ENCODE measurements around the gene OAS3. TPM values are rescaled to one million over a fixed set of nuclear protein-coding genes. Genes with fewer than 3 reads are reported as not detected.

Gene OAS3
- total RNA-seq, 1 experiment from 2014 or later = 1.2 TPM

GRCh38 chr12:112936264-112936663, 2.0 kb upstream of the OAS3 start:
- H3K36me3 Mint-ChIP-seq = no peaks in the 10 kb centered on the region

More at GRCh38 chr12:112936264-112936663, 2.0 kb upstream of the OAS3 start:
- no peaks in the 10 kb centered on the region; the same call in 1 of the 2 replicates for H3K9me3 Mint-ChIP-seq
- peaks cover 24% of the 10 kb centered on the region for H3K27me3 Mint-ChIP-seq (ENCODE audit: low read depth)
- ATAC-seq (no peak), DNase-seq (ENCODE audit: low spot score) (no peak)
- no peak overlapping the region for H3K4me3 Mint-ChIP-seq
- no peak for TF ChIP-seq KAT7 (CRISPR knock-in tag; IDR thresholded peaks at IDR 0.05; ENCODE audit: borderline replicate concordance)
- no peak for TF ChIP-seq ATF3 (CRISPR knock-in tag; conservative IDR thresholded peaks at IDR 0.05)
- TF ChIP-seq E2F1 (CRISPR knock-in tag; IDR thresholded peaks at IDR 0.05) = no peak
- TF ChIP-seq RORB (CRISPR knock-in tag; IDR thresholded peaks at IDR 0.05) = no peak
- TF ChIP-seq ZNF512 (CRISPR knock-in tag; IDR thresholded peaks at IDR 0.05; ENCODE audit: borderline replicate concordance) = no peak
- TF ChIP-seq ZNF232 (CRISPR knock-in tag; IDR thresholded peaks at IDR 0.05) = no peak
- TF ChIP-seq SOX15 (CRISPR knock-in tag; IDR thresholded peaks at IDR 0.05) = no peak
- TF ChIP-seq ZBTB21 (CRISPR knock-in tag; IDR thresholded peaks at IDR 0.05; ENCODE audit: borderline replicate concordance) = no peak
- no peak for TF ChIP-seq OVOL2 (CRISPR knock-in tag; IDR thresholded peaks at IDR 0.05; ENCODE audit: borderline replicate concordance)
- no peak for TF ChIP-seq ZNF532 (CRISPR knock-in tag; IDR thresholded peaks at IDR 0.05; ENCODE audit: borderline replicate concordance)
- TF ChIP-seq ZNF121 (CRISPR knock-in tag; IDR thresholded peaks at IDR 0.05) = no peak
- TF ChIP-seq NFATC4 (CRISPR knock-in tag; IDR thresholded peaks at IDR 0.05) = no peak
- TF ChIP-seq IRF1 (CRISPR knock-in tag; IDR thresholded peaks at IDR 0.05) = no peak
- TF ChIP-seq PRDM15 (CRISPR knock-in tag; IDR thresholded peaks at IDR 0.05) = no peak
- no peak for TF ChIP-seq AR (CRISPR knock-in tag; IDR thresholded peaks at IDR 0.05)
- no peak overlapping the region for H3K27ac Mint-ChIP-seq
- CTCF ChIA-PET = no interaction called here
- POLR2A ChIA-PET = no interaction called here
- H3K4me1 Mint-ChIP-seq = peaks cover 17% of the 10 kb centered on the region

Measured in WTC11 (cell line).